Osteoblast (primary cell): Measurements from ENCODE around the gene KIF6. TPM values are rescaled to one million over a fixed set of nuclear protein-coding genes. Genes with fewer than 3 reads are reported as not detected.

Experiments used
- DNase-seq: peaks from one replicate; pipeline ENCODE4 v3.0.0; 2011; ENCODE audit warnings: low spot score, mixed read lengths; ENCODE audit not compliant: insufficient read length; ENCODE audit errors: missing footprints
- H2AFZ ChIP-seq: 2 replicates; pipeline ENCODE4 v1.6.0; 2011; ENCODE audit warnings: mild to moderate bottlenecking, low read length
- H3K27ac ChIP-seq: 2 replicates; pipeline ENCODE4 v1.5.1; 2011; ENCODE audit warnings: mild to moderate bottlenecking, low read depth, low read length, moderate library complexity
- H3K27me3 ChIP-seq: 2 replicates; pipeline ENCODE4 v1.6.0; 2012; ENCODE audit warnings: mild to moderate bottlenecking, control low read depth, inconsistent platforms, low read length, moderate library complexity; ENCODE audit not compliant: insufficient read depth
- H3K36me3 ChIP-seq: 2 replicates; pipeline ENCODE4 v1.5.1; 2011; ENCODE audit warnings: mild to moderate bottlenecking, low read length, control low read depth, moderate library complexity; ENCODE audit not compliant: insufficient read depth
- H3K4me1 ChIP-seq: 2 replicates; pipeline ENCODE4 v1.5.1; 2011; ENCODE audit warnings: mild to moderate bottlenecking, low read length, control low read depth, moderate library complexity; ENCODE audit not compliant: insufficient read depth
- H3K4me2 ChIP-seq: 2 replicates; pipeline ENCODE4 v1.6.0; 2011; ENCODE audit warnings: mild to moderate bottlenecking, low read length; ENCODE audit not compliant: insufficient read depth
- H3K4me3 ChIP-seq: fragments of 200-600 bp; sonication (generic); 3 replicates; pipeline ENCODE4 v1.5.1; 2012; ENCODE audit warnings: mild to moderate bottlenecking, low read length, inconsistent platforms; ENCODE audit not compliant: insufficient read depth
- H3K79me2 ChIP-seq: 2 replicates; pipeline ENCODE4 v1.6.0; 2012; ENCODE audit warnings: mild to moderate bottlenecking, low read length, control low read depth, inconsistent platforms; ENCODE audit not compliant: insufficient read depth
- H3K9me3 ChIP-seq: 2 replicates; pipeline ENCODE4 v1.5.1; 2011; ENCODE audit warnings: low read depth, low read length, control low read depth
- H4K20me1 ChIP-seq: 2 replicates; pipeline ENCODE4 v1.6.0; 2012; ENCODE audit warnings: mild to moderate bottlenecking, low read length, control low read depth; ENCODE audit not compliant: insufficient read depth
- total RNA-seq: library from RNA; depleted of rRNA; stranded (reverse); fragments of >200 nt; gene quantifications from 2 replicates; pipeline ENCODE4 v1.2.3, GENCODE V29; 2012
- TF ChIP-seq, protein P1 (sequence below): IDR thresholded peaks from 2 replicates; pipeline ENCODE4 v1.5.1; 2011; ENCODE audit warnings: mild to moderate bottlenecking, low read depth, low read length, moderate library complexity; ENCODE audit errors: extremely low read depth

The KIF6 gene
- total RNA-seq, 1 donor: 1.4 TPM

- Histone ChIP-seq H3K27me3 (no peaks in the 10 kb centered on the region), H2AFZ (no peak overlapping the region), H3K27ac (no peak overlapping the region), H3K4me1 (no peaks in the 10 kb centered on the region), H3K4me3 (no peak overlapping the region), H4K20me1 (no peaks in the 10 kb centered on the region), H3K9me3 (no peaks in the 10 kb centered on the region), H3K36me3 (no peaks in the 10 kb centered on the region), H3K4me2 (no peak overlapping the region), H3K79me2 (no peaks in the 10 kb centered on the region)
- no peak for DNase-seq
- TF ChIP-seq, protein P1, sequence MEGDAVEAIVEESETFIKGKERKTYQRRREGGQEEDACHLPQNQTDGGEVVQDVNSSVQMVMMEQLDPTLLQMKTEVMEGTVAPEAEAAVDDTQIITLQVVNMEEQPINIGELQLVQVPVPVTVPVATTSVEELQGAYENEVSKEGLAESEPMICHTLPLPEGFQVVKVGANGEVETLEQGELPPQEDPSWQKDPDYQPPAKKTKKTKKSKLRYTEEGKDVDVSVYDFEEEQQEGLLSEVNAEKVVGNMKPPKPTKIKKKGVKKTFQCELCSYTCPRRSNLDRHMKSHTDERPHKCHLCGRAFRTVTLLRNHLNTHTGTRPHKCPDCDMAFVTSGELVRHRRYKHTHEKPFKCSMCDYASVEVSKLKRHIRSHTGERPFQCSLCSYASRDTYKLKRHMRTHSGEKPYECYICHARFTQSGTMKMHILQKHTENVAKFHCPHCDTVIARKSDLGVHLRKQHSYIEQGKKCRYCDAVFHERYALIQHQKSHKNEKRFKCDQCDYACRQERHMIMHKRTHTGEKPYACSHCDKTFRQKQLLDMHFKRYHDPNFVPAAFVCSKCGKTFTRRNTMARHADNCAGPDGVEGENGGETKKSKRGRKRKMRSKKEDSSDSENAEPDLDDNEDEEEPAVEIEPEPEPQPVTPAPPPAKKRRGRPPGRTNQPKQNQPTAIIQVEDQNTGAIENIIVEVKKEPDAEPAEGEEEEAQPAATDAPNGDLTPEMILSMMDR: no peak
Observed at GRCh38 chr6:39665861-39666260, 59.3 kb downstream of the KIF6 start.

DNA sequence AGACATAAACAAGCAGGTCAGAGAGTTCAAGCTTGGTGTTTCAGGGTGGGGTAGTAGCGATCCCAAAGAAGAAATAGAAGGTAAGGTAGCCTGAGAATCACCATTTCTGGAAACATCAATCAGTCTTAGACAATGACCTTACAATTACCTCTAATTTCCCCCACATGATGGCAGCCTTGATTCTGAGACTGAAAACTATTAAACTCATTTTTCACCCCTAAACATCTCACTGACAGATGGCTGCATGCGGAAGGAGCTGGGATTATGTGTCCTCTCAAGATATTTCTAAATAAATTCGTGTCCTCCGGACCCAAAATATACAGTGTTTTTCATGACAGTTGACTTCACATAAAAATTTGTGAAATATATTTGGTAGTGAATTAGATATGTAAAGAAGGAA is 61.0 kb downstream of the KIF6 start:
- no peaks in the 10 kb centered on the region for H3K79me2 ChIP-seq
- H3K4me2 ChIP-seq: no peak overlapping the region
- H3K36me3 ChIP-seq: no peaks in the 10 kb centered on the region
- H3K4me3 ChIP-seq: no peak overlapping the region
- no peak for DNase-seq
- no peak overlapping the region for H3K27ac ChIP-seq
- H3K9me3 ChIP-seq: no peaks in the 10 kb centered on the region
- H2AFZ ChIP-seq: no peak overlapping the region
- H3K4me1 ChIP-seq: no peaks in the 10 kb centered on the region
- no peaks in the 10 kb centered on the region for H3K27me3 ChIP-seq
- TF ChIP-seq, protein P1: no peak
- H4K20me1 ChIP-seq: no peaks in the 10 kb centered on the region

DNA sequence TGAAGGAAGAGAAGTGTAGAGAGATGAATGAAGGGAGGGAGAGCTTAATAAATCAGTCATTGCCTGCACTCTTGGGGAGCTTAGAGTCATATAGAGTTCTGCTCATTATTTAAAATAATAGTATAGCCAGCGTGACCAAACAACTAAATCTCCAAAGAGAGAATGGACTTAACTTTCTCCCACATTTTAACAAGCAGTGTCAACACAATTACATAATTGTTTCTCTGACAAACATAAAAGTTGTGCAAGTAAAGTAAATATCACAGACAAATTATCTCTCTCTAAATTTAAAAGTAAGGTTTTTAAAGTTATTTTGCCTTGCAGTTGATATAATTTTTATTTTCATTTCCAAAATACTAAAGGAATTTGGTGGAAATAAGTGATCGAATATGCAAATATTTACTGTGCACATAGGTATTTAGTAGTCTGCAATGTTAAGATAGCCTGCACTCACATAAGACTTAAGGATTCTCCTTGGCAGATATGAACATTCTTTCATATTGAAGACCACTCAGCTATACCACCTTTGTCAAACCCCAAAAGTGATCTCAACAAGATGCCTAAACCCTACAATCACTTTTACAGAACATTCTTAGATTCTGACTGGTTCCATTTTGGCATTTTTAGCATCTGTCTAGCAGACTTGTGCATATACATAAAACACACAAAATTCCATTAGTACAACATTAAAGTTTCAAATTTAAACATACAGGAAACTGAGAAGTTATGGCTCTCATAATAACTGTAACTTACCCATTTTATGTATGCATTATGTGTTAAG is 67.7 kb downstream of the KIF6 start:
- Histone ChIP-seq H3K4me2 (no peak overlapping the region), H3K9me3 (no peaks in the 10 kb centered on the region), H3K27ac (no peak overlapping the region), H3K36me3 (no peaks in the 10 kb centered on the region), H2AFZ (no peak overlapping the region), H3K79me2 (no peaks in the 10 kb centered on the region), H4K20me1 (no peaks in the 10 kb centered on the region), H3K27me3 (no peaks in the 10 kb centered on the region), H3K4me1 (no peaks in the 10 kb centered on the region), H3K4me3 (no peak overlapping the region)
- no peak for DNase-seq
- TF ChIP-seq, protein P1: no peak

DNA sequence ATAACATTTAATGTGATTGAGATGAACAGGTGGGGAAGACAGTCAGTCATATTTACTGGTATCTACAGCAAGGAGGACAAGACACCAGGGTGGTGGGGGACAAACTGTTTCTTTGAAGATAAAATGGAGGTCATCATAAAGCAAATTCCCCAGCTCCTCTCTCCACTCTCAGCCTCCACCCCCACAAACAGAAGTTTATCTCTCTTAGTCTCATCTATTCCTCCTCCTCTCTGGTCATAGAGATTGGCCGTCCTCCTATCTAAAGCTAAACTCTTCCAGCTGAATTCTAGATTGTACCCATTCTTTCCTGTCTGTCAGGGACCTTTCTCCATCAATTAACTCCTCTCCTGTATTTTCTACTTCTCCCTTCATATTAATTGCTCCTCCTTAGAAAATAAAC is 71.1 kb downstream of the KIF6 start:
- no peak overlapping the region for H3K4me3 ChIP-seq
- H3K9me3 ChIP-seq: no peaks in the 10 kb centered on the region
- no peak overlapping the region for H3K27ac ChIP-seq
- H2AFZ ChIP-seq: no peak overlapping the region
- no peaks in the 10 kb centered on the region for H3K4me1 ChIP-seq
- peak; percentile 65 for DNase-seq
- H3K27me3 ChIP-seq: no peaks in the 10 kb centered on the region
- TF ChIP-seq, protein P1: no peak
- H3K79me2 ChIP-seq: no peaks in the 10 kb centered on the region
- H3K36me3 ChIP-seq: no peaks in the 10 kb centered on the region
- no peaks in the 10 kb centered on the region for H4K20me1 ChIP-seq
- no peak overlapping the region for H3K4me2 ChIP-seq
